ENCODE data around the gene SORT1. TPM values are rescaled to one million over a fixed set of nuclear protein-coding genes. Genes with fewer than 3 reads are reported as not detected.

The SORT1 gene
- total and polyA plus RNA-seq, 2 of the 13 experiments (the other 11 are each of a cell fraction or from before 2014, with no cell fraction given) = 32.4 to 93.0 TPM

DNA sequence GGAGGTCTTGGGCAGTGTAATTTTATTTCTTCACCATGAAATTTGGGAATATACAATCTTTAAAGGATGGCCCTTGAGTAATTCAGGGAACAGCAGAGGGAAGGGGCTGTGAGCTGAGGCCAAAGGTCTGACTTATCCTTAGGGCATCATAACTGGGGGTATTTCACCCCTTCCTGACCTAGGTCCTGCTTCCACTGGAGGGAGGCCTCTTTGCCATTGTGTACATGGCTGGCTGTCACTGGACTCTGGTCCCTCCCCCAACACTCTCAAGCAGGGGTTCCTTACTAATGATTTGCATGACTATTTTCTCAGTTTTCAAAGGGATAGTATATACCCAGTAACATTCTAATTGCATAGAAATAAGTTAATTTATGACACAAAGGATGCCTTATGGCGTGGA, 107.6 kb downstream of the SORT1 start (continued):
- TF ChIP-seq SALL2 (CRISPR knock-in tag; IDR thresholded peaks at IDR 0.05) = no peak
- no peak for TF ChIP-seq TMF1 (CRISPR knock-in tag; IDR thresholded peaks at IDR 0.05; ENCODE audit: low read depth)
- TF ChIP-seq ZNF768 (CRISPR knock-in tag; IDR thresholded peaks at IDR 0.05) = no peak
- TF ChIP-seq ZFX (CRISPR knock-in tag; IDR thresholded peaks at IDR 0.05; ENCODE audit: low read depth) = no peak
- TF ChIP-seq, protein P1, sequence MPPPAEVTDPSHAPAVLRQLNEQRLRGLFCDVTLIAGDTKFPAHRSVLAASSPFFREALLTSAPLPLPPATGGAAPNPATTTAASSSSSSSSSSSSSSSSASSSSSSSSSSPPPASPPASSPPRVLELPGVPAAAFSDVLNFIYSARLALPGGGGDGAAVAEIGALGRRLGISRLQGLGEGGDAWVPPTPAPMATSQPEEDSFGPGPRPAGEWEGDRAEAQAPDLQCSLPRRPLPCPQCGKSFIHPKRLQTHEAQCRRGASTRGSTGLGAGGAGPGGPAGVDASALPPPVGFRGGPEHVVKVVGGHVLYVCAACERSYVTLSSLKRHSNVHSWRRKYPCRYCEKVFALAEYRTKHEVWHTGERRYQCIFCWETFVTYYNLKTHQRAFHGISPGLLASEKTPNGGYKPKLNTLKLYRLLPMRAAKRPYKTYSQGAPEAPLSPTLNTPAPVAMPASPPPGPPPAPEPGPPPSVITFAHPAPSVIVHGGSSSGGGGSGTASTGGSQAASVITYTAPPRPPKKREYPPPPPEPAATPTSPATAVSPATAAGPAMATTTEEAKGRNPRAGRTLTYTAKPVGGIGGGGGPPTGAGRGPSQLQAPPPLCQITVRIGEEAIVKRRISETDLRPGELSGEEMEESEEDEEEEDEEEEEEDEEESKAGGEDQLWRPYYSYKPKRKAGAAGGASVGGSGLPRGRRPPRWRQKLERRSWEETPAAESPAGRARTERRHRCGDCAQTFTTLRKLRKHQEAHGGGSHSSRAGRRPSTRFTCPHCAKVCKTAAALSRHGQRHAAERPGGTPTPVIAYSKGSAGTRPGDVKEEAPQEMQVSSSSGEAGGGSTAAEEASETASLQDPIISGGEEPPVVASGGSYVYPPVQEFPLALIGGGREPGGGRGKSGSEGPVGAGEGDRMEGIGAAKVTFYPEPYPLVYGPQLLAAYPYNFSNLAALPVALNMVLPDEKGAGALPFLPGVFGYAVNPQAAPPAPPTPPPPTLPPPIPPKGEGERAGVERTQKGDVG (CRISPR knock-in tag; IDR thresholded peaks at IDR 0.05; ENCODE audit: borderline replicate concordance) = no peak
- TF ChIP-seq ZNF713 (CRISPR knock-in tag; IDR thresholded peaks at IDR 0.05) = no peak
- no peak for TF ChIP-seq ZNF224 (CRISPR knock-in tag; IDR thresholded peaks at IDR 0.05)
- TF ChIP-seq PAX8 (CRISPR knock-in tag; IDR thresholded peaks at IDR 0.05; ENCODE audit: borderline replicate concordance) = no peak
- no peak for TF ChIP-seq ZNF383 (CRISPR knock-in tag; IDR thresholded peaks at IDR 0.05; ENCODE audit: borderline replicate concordance)
- no peak for TF ChIP-seq MAFF (IDR thresholded peaks at IDR 0.05; ENCODE audit: low read depth, low read length)
- TF ChIP-seq ETV6 (CRISPR knock-in tag; conservative IDR thresholded peaks at IDR 0.05) = no peak
- TF ChIP-seq ZNF773 (CRISPR knock-in tag; IDR thresholded peaks at IDR 0.05; ENCODE audit: borderline replicate concordance) = no peak
- no peak for TF ChIP-seq ZNF572 (CRISPR knock-in tag; IDR thresholded peaks at IDR 0.05)
- TF ChIP-seq, protein P2, sequence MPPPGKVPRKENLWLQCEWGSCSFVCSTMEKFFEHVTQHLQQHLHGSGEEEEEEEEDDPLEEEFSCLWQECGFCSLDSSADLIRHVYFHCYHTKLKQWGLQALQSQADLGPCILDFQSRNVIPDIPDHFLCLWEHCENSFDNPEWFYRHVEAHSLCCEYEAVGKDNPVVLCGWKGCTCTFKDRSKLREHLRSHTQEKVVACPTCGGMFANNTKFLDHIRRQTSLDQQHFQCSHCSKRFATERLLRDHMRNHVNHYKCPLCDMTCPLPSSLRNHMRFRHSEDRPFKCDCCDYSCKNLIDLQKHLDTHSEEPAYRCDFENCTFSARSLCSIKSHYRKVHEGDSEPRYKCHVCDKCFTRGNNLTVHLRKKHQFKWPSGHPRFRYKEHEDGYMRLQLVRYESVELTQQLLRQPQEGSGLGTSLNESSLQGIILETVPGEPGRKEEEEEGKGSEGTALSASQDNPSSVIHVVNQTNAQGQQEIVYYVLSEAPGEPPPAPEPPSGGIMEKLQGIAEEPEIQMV (CRISPR knock-in tag; IDR thresholded peaks at IDR 0.05; ENCODE audit: low read depth) = no peak
- TF ChIP-seq KLF13 (CRISPR knock-in tag; IDR thresholded peaks at IDR 0.05) = no peak
- no peak for TF ChIP-seq TCF7L2 (IDR thresholded peaks at IDR 0.05; ENCODE audit: low read depth, low read length)
- TF ChIP-seq HOXA5 (CRISPR knock-in tag; IDR thresholded peaks at IDR 0.05) = no peak
- TF ChIP-seq STAT5B (CRISPR knock-in tag; IDR thresholded peaks at IDR 0.05) = no peak
- TF ChIP-seq SRSF9 (IDR thresholded peaks at IDR 0.05; ENCODE audit: borderline replicate concordance, insufficient read depth, low read depth, low read length, poor library complexity, severe bottlenecking) = no peak
- TF ChIP-seq, protein P3, sequence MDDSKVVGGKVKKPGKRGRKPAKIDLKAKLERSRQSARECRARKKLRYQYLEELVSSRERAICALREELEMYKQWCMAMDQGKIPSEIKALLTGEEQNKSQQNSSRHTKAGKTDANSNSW (CRISPR knock-in tag; IDR thresholded peaks at IDR 0.05; ENCODE audit: borderline replicate concordance) = no peak
- peak; percentile 36 for TF ChIP-seq TEAD3 (CRISPR knock-in tag; optimal IDR thresholded peaks at IDR 0.05; ENCODE audit: borderline replicate concordance)
- no peak for TF ChIP-seq ESRRA (CRISPR knock-in tag; IDR thresholded peaks at IDR 0.05; ENCODE audit: low read depth)
- TF ChIP-seq, protein P4, sequence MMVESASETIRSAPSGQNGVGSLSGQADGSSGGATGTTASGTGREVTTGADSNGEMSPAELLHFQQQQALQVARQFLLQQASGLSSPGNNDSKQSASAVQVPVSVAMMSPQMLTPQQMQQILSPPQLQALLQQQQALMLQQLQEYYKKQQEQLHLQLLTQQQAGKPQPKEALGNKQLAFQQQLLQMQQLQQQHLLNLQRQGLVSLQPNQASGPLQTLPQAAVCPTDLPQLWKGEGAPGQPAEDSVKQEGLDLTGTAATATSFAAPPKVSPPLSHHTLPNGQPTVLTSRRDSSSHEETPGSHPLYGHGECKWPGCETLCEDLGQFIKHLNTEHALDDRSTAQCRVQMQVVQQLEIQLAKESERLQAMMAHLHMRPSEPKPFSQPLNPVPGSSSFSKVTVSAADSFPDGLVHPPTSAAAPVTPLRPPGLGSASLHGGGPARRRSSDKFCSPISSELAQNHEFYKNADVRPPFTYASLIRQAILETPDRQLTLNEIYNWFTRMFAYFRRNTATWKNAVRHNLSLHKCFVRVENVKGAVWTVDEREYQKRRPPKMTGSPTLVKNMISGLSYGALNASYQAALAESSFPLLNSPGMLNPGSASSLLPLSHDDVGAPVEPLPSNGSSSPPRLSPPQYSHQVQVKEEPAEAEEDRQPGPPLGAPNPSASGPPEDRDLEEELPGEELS (CRISPR knock-in tag; IDR thresholded peaks at IDR 0.05) = no peak
